ENCODE results near the gene DNAH12.
"Not testable (repeated sequence)": the region's sequence is repeated elsewhere in the genome, so short reads cannot be mapped to it uniquely, and the experiment has no call there.

DNA sequence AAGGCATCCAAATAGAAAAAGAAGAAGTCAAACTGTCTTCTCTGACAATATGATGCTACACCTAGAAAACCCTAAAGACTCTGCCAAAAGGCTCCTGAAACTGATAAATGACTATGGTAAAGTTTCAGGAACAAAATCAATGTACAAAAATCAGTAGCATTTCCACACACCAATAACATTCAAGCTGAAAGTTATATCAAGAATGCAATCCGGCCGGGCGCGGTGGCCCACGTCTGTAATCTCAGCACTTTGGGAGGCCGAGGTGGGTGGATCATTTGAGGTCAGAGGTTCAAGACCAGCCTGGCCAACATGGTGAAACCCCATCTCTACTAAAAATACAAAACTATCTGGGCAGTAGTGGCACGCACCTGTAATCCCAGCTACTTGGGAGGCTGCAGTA lies 105.7 kb downstream of the DNAH12 start:
- TF ChIP-seq EZH2, EZH2phosphoT487 (IDR thresholded peaks at IDR 0.05): not testable (repeated sequence)
- TF ChIP-seq, protein P1, sequence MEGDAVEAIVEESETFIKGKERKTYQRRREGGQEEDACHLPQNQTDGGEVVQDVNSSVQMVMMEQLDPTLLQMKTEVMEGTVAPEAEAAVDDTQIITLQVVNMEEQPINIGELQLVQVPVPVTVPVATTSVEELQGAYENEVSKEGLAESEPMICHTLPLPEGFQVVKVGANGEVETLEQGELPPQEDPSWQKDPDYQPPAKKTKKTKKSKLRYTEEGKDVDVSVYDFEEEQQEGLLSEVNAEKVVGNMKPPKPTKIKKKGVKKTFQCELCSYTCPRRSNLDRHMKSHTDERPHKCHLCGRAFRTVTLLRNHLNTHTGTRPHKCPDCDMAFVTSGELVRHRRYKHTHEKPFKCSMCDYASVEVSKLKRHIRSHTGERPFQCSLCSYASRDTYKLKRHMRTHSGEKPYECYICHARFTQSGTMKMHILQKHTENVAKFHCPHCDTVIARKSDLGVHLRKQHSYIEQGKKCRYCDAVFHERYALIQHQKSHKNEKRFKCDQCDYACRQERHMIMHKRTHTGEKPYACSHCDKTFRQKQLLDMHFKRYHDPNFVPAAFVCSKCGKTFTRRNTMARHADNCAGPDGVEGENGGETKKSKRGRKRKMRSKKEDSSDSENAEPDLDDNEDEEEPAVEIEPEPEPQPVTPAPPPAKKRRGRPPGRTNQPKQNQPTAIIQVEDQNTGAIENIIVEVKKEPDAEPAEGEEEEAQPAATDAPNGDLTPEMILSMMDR (IDR thresholded peaks at IDR 0.05), result not testable (repeated sequence)

Measured in neural progenitor cell (in vitro differentiated cells).